ENCODE measurements around the gene ZNF502.
"Not testable (repeated sequence)": the region's sequence is repeated elsewhere in the genome, so short reads cannot be mapped to it uniquely, and the experiment has no call there.

The ZNF502 gene

GRCh38 chr3:44712455-44713075 is at the start of gene ZNF502:
TSS of gene ZNF502 (plus strand) at chr3:44712660. CDS start at chr3:44720262, 7,602 bp downstream.
- peak; percentile 50 for DNase-seq

GRCh38 chr3:44665173-44665572 is 47.3 kb upstream of the ZNF502 start:
- no peak for DNase-seq

GRCh38 chr3:44666346-44666745 is 46.1 kb upstream of the ZNF502 start:
- no peak for DNase-seq

GRCh38 chr3:44669760-44670159 is 42.7 kb upstream of the ZNF502 start:
- DNase-seq, result no peak

GRCh38 chr3:44673466-44673865 is 39.0 kb upstream of the ZNF502 start:
- DNase-seq, result not testable (repeated sequence)

- no peak for DNase-seq
These were observed 38.2 kb upstream of the ZNF502 start for GRCh38 chr3:44674211-44674610.

GRCh38 chr3:44678480-44679116 is 33.9 kb upstream of the ZNF502 start:
- DNase-seq, result no peak

- no peak for DNase-seq
These were observed 31.5 kb upstream of the ZNF502 start for GRCh38 chr3:44680921-44681455.

GRCh38 chr3:44682182-44682896 is 30.1 kb upstream of the ZNF502 start:
- DNase-seq, result no peak

- peak; percentile 47 for DNase-seq
These were observed 27.2 kb upstream of the ZNF502 start for GRCh38 chr3:44685128-44685800.

GRCh38 chr3:44687898-44688297 is 24.6 kb upstream of the ZNF502 start:
- no peak for DNase-seq

GRCh38 chr3:44721231-44722102 is 9.0 kb downstream of the ZNF502 start:
- DNase-seq, result no peak

- DNase-seq, result no peak
These were observed 9.6 kb downstream of the ZNF502 start for GRCh38 chr3:44722103-44722401.

GRCh38 chr3:44729384-44729910 is 17.0 kb downstream of the ZNF502 start, which contains the start of gene ZNF501:
TSS of gene ZNF501 (plus strand) at chr3:44729635. CDS start at chr3:44734422, 4,787 bp downstream.
- peak; percentile 87 for DNase-seq

- DNase-seq, result no peak
These were observed 22.2 kb downstream of the ZNF502 start for GRCh38 chr3:44734646-44735168.

GRCh38 chr3:44761101-44761423 is 48.6 kb downstream of the ZNF502 start:
- DNase-seq, result peak; percentile 4

- peak; percentile 94 for DNase-seq
These were observed 49.1 kb downstream of the ZNF502 start, which contains the start of the genes KIAA1143 and KIF15 for GRCh38 chr3:44761424-44762169. TSS of gene KIAA1143 (minus strand) at chr3:44761619. CDS start at chr3:44761602, 17 bp downstream. TSS of gene KIF15 (plus strand) at chr3:44761794. CDS start at chr3:44761866, 72 bp downstream.

GRCh38 chr3:44762170-44762677 is 49.8 kb downstream of the ZNF502 start:
- no peak for DNase-seq

GRCh38 chr3:44762690-44763089 is 50.2 kb downstream of the ZNF502 start:
- no peak for DNase-seq

- no peak for DNase-seq
These were observed 51.8 kb downstream of the ZNF502 start for GRCh38 chr3:44764248-44764647.
